GM21390 (cell line): ENCODE measurements around the gene CDRT15.
"Not testable (repeated sequence)": the region's sequence is repeated elsewhere in the genome, so short reads cannot be mapped to it uniquely, and the experiment has no call there.

ENCODE experiments used
- ATAC-seq: cut with Tn5 transposase; IDR thresholded peaks from one replicate; pipeline ENCODE4 v1.9.1; 2021; ENCODE audit not compliant: unreplicated experiment

CDRT15 gene

DNA sequence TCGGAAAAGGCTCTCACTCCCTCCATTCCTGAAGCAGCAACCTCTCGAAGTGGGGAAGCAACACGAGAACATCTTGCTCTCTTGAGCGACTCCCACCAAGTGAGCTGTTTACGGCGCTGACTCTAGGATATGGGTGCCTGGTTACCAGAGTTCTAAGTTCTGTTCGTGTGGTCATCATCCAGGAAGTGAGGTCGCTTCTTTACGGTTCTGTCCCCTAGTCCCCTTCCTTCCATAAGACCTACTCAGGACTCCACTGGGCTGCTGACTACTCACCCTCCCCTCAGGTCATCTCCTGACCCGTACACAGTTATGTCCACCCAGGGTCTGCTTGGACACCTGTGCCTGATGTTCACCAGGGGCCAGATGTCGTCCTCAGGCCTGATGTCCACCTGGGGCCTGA is at the start of gene CDRT15:
Gene CDRT15 (minus strand): TSS at position 101 of the 400 bp plus-strand sequence. CDS start 29 bp downstream, at position 72.
- not testable (repeated sequence) for ATAC-seq

DNA sequence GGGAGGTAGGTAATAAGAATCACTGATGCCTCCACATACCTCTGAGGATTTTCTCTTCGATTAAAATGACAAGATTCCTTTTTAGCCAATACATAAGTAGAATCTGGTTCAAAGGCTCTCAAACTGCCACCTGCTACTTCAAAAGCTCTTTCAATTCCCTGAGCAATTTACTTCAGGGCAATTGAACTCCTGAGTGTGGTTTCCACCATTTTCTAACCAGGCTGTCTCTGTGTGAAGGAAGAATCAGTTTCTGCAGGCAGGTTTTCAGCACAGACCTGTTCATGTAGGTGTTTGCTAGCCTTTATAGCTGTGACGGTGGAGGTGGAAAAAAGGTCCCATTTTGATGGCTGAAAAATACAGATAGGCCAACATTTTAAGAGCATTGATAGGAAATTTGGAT is 46.1 kb upstream of the CDRT15 start:
- no peak for ATAC-seq

DNA sequence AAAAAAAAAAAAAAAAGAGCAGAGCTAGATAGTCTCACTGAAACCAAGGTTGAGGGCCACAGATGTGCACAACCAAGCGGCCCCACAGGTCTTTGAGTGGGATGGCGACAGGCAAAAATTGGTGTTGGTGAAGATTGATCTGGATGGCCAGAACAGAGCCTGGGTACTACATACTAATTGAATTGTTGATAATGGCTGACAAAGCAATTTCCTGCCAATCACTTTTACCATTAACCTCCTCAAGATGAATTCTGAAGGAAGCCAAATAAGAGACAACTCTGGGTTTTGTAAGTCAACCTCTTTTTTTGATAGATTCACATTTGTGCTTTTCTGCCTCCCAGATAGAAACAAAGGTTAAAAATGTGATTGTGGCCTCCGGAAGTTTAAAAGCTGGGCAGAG is 44.9 kb upstream of the CDRT15 start:
- no peak for ATAC-seq

- no peak for ATAC-seq
These were observed 40.0 kb upstream of the CDRT15 start for GRCh38 chr17:14276535-14277250.

GRCh38 chr17:14270508-14270907 is 33.8 kb upstream of the CDRT15 start:
- no peak for ATAC-seq

GRCh38 chr17:14269473-14269872 is 32.8 kb upstream of the CDRT15 start:
- ATAC-seq, result no peak

- no peak for ATAC-seq
These were observed 31.6 kb upstream of the CDRT15 start for GRCh38 chr17:14268264-14268663.

DNA sequence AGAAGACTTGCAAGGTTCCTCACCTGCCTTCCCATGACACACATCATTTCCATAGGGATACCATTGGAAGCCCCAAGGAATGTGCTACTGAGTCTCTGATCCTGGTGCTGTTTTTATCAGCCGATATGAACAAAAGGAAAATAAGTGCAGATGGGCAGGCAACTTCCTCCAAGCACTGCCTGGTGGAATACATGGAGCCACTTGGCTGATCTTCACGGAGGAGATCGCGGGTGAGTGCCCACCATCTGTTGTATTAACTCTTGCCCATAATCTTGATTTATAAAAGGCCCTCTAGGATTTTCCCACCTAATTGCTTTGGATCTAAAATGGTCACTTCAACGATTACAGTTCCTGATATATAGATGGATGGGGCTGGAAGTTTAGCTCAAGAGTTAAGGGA is 24.7 kb upstream of the CDRT15 start:
- no peak for ATAC-seq

- no peak for ATAC-seq
These were observed 9.0 kb upstream of the CDRT15 start for GRCh38 chr17:14245629-14246028.

GRCh38 chr17:14245002-14245401 is 8.3 kb upstream of the CDRT15 start:
- ATAC-seq, result no peak

DNA sequence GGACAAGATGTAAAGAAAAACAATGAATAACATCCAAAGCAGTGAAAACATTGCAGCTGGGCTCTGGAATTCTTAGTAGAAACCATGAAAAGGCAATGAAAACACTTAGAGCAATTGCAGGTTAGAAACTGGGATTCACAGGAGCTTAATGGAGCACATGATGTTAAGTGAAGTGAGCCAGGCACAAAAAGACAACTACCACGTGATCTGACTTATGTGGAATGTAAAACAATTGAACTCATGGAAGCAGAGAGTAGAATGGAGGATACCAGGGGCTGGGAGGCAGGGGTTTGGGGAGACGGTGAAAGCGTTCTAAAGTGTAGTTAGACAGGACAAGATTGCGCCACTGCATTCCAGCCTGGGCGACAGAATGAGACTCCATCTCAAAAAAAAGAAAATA is 2.6 kb upstream of the CDRT15 start:
- not testable (repeated sequence) for ATAC-seq

DNA sequence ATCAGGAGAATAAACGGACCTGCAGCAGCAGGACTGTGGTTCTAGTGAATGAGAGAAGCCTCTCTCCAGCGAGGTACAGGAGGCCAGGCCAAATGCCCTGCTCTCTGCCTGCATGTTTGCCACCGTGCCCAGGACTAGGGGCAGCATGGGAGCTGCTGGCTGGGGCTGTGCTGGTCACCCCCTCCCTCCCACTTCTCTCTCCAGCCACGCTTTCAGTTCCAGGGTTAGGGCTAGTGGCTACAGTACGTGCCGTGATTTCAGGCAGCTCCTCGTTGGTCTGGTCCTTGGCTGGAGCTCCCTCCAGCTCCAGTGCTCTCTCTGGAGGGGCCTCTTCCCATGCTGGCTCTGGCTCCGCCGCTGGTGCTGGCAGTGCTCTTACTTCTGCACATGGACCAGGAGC is 630 bp downstream of the CDRT15 start:
- ATAC-seq, result not testable (repeated sequence)

- ATAC-seq, result not testable (repeated sequence)
These were observed 1.6 kb downstream of the CDRT15 start for GRCh38 chr17:14235047-14235446.

- ATAC-seq, result not testable (repeated sequence)
These were observed 5.5 kb downstream of the CDRT15 start for GRCh38 chr17:14231187-14231586.

DNA sequence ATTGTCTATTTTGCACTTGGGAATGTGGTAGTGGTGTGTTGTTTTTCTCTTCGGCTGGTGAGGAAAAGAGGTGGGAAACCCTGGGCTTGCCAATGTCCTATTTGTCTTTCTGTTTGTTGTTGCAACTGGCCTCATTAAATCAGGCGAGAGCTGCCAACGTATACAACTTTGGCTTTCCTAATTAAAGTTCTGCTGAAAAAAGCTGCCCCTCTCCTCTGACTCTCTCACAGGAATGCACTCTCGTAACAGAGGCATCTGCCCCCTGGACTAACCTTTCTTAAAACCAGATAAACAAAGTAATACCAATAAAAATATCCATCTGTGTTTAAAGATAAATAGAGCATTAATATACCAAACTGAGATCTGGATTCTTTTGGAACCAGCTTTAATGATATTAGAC is 7.8 kb downstream of the CDRT15 start:
- no peak for ATAC-seq

GRCh38 chr17:14227052-14227451 is 9.6 kb downstream of the CDRT15 start:
- no peak for ATAC-seq

DNA sequence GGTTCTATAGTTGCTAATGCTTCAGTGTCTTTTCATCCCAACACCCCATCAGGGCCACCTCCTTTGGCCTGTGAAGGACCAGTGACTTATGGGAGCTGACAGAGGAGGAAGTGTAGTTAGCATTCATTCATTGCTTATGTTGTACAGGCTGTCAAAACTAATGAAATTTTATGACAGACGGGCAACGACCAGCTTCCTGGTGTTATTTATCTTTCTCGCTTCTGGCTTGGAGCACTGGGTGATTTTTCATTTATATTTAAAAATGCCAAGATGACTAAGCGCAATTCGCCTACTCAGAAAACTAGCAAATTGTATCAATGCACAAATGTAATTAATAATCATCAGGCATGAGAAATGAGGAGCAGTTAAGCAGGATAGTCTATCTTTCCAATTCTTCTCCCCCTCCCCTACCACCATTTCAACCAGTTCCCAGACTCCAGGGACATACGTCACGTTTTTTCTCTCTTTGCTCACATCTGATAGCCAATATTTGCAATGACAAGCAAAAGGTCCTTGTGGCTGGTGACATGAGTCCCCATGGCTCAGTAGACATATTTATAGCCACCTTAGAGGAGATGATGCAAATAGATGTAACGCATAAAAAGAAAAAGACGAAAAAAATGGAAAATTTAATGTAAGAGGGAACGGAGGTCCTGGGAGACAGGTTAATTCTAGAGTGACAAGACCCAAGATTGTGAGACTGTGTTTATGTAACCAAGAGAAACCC is 11.2 kb downstream of the CDRT15 start:
- ATAC-seq, result no peak

DNA sequence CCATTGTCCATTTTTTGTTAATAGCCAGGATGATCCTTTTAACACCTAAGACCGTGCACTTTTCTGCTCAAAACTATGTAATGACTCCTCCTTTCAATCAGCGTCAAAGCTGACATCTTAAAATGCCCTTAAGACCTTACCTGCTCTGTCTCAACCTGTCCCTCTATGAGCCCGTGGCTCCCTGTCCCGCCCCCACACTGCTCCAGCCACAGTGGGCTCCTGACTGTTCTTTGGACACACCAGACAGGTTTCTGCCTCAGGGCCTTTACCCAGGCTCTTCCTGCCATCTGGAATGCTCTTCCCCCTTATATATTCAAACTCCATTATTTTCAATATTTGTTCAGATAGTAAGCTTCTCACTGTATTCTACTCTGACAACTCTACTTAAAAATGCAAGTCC is 14.1 kb downstream of the CDRT15 start:
- ATAC-seq, result no peak

DNA sequence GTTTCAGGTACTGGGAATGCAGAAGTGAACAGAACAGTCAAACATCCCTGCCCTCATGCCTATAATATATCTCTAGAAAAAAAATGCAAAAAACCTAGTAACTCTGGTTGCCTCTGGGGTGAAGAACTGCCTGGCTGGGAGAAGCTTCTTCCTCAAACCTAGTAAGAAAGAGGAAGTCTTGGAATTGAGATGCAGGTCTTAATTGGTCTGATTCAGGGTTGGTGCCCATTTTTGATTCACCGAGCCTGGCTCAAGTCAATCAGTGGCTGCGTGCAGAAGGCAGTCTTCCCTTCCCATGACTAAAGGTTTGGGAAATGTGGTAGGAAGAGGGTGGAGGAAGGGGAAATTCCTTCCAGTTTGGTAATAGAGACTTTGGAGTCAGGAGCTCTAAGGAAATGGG is 22.4 kb downstream of the CDRT15 start:
- ATAC-seq, result no peak

- ATAC-seq, result no peak
These were observed 24.3 kb downstream of the CDRT15 start for GRCh38 chr17:14212401-14212800.

DNA sequence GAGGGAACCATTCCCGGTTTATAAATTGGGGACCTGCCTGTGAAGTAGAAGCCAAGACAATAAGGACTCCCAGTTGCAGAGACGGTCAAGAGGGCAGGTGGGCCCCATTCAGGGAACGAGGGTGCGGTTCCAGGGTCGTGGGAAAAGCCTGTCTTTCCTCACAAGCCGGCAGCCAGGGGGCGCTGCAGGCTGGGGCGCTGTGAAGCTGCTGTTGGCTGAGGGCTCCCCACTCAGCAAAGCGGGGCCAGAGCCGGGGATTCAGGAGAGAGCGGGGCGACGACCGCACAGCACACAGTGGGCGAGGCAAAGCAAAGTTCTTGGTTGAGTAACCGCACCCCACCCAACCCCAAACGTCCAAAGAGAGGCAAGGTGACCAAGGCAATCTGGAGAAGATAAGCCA is 24.9 kb downstream of the CDRT15 start:
- ATAC-seq, result no peak

- no peak for ATAC-seq
These were observed 25.4 kb downstream of the CDRT15 start for GRCh38 chr17:14211246-14211645.

- ATAC-seq, result no peak
These were observed 27.4 kb downstream of the CDRT15 start for GRCh38 chr17:14209215-14209614.
